ENCODE data around the gene MME.

DNA sequence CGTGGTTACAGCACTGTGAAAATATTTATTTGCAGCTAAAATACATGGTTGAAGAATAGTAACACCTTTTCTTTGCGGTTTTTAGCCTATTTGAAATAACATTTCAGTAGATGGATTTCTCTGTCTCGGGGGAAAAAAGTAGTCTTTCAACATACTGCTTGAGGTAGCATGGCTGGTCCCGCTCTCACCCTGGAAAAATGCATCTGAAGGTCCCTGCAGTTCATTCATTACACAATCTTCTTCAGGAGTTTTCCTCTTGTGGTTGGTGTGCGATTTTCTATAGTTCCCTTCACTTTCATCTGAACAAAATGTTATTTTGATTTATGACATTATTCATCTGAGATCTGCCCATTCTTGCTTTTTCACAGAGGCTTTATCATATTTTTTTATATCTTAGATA, 137.5 kb downstream of the MME start:
- TF ChIP-seq, protein P1, sequence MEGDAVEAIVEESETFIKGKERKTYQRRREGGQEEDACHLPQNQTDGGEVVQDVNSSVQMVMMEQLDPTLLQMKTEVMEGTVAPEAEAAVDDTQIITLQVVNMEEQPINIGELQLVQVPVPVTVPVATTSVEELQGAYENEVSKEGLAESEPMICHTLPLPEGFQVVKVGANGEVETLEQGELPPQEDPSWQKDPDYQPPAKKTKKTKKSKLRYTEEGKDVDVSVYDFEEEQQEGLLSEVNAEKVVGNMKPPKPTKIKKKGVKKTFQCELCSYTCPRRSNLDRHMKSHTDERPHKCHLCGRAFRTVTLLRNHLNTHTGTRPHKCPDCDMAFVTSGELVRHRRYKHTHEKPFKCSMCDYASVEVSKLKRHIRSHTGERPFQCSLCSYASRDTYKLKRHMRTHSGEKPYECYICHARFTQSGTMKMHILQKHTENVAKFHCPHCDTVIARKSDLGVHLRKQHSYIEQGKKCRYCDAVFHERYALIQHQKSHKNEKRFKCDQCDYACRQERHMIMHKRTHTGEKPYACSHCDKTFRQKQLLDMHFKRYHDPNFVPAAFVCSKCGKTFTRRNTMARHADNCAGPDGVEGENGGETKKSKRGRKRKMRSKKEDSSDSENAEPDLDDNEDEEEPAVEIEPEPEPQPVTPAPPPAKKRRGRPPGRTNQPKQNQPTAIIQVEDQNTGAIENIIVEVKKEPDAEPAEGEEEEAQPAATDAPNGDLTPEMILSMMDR (IDR thresholded peaks at IDR 0.05; ENCODE audit: low read depth, low read length, poor library complexity, severe bottlenecking): no peak
- TF ChIP-seq EZH2phosphoT487 (IDR thresholded peaks at IDR 0.05; ENCODE audit: borderline replicate concordance, low read length): no peak

Data from DOHH2 (cell line).